ENCODE data around the gene ZBED4.

ZBED4 gene

DNA sequence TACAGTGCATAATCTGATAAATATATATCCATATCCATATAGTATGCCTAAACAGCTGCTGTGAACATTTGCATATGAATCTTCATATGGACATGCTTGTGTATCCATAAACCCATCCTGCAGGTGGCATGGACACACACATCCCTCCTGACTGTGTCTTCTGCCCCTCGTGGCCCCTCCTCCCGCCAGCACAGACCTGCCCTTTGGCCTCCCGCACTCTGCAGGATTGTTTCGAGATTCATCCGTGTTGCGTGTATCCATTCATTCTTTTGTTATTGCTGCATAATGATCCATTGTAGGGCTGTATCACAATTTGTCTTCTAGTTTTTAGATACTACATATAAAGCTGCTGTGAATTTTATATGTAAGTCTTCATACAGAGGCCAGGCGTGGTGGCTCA is 24.0 kb downstream of the ZBED4 start:
- in situ Hi-C loops (cut with HindIII; ENCODE audit: low sequenced_read_pairs): no loop called here

- in situ Hi-C loops (cut with HindIII; ENCODE audit: low sequenced_read_pairs): no loop called here
These were observed 24.6 kb downstream of the ZBED4 start for GRCh38 chr22:49878206-49878605.

- in situ Hi-C loops (cut with HindIII; ENCODE audit: low sequenced_read_pairs): no loop called here
These were observed 26.2 kb downstream of the ZBED4 start for GRCh38 chr22:49879871-49880270.

DNA sequence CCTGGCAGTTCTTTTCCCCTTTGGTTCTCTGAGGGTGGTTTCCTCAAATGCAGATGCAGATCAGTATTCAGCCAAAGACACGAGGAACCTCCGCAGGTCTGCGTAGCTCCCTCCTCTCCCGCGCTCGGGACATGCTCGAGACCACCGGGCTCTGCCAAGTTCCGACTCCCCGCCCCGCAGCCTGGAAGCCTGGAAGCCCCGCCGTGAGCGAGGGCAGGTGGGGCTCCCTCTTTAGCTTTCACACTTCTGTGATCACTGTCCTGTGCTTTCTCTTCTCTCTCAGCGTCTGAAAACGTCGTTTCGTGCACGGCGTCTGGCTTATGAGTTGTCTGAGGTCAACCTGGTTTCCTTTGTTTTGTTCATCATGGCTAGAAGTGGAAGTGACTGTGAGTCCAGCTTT is 26.6 kb downstream of the ZBED4 start:
- in situ Hi-C loops (cut with HindIII; ENCODE audit: low sequenced_read_pairs): no loop called here

DNA sequence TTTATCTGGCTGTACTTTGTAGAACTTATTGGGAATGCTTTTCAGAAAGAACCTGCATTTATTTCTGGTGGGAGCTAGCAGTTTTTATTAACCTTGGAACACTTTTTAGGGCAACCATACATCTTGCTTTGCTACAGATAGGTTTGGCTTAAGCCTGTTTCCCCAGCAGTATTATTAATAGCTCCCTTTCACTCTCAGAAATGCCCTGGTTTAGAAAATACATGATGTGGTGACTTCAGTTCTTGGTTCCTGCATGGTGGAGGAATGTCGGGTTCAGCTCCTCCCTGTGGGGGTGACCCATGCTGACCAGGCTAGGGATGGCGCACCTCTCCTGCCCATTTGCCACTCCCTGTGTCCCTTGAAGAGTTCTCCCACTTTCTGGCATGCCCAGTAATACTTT is 28.2 kb downstream of the ZBED4 start:
- in situ Hi-C loops (cut with HindIII; ENCODE audit: low sequenced_read_pairs): no loop called here

GRCh38 chr22:49882519-49883293 is 29.1 kb downstream of the ZBED4 start:
- in situ Hi-C loops (cut with HindIII; ENCODE audit: low sequenced_read_pairs): no loop called here

- in situ Hi-C loops (cut with HindIII; ENCODE audit: low sequenced_read_pairs): no loop called here
These were observed 29.6 kb downstream of the ZBED4 start for GRCh38 chr22:49883294-49883640.

DNA sequence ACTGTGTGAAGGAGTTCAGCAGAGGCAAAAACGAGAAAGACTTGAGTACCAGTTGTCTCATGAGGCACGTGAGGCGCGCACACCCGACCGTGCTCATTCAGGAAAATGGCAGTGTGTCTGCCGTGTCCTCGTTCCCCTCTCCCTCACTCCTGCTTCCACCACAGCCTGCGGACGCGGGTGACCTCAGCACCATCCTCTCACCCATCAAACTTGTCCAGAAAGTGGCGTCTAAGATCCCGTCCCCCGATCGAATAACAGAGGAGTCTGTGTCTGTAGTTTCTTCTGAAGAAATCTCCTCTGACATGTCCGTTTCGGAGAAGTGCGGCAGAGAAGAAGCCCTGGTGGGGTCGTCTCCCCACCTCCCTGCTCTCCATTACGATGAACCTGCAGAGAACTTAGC is 30.4 kb downstream of the ZBED4 start:
- in situ Hi-C loops (cut with HindIII; ENCODE audit: low sequenced_read_pairs): no loop called here

DNA sequence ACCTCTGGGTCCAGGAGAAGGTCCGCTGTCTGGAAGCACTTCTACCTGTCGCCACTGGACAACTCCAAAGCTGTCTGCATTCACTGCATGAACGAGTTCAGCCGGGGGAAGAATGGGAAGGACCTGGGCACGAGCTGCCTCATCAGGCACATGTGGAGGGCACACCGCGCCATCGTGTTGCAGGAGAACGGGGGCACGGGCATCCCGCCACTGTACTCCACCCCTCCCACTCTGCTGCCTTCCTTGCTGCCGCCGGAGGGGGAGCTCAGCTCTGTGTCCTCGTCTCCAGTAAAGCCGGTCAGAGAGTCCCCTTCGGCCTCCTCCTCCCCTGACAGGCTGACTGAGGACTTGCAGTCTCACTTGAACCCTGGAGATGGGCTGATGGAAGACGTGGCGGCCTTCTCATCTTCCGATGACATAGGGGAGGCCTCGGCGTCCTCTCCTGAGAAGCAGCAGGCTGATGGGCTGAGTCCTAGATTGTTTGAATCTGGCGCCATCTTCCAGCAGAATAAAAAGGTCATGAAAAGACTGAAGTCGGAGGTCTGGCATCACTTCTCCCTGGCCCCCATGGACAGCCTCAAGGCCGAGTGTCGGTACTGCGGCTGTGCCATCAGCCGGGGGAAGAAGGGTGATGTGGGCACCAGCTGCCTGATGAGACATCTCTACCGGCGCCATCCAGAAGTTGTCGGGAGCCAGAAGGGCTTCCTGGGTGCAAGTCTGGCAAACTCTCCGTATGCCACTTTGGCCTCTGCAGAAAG is 31.0 kb downstream of the ZBED4 start:
- in situ Hi-C loops (cut with HindIII; ENCODE audit: low sequenced_read_pairs): no loop called here

- in situ Hi-C loops (cut with HindIII; ENCODE audit: low sequenced_read_pairs): no loop called here
These were observed 31.6 kb downstream of the ZBED4 start for GRCh38 chr22:49885281-49885680.

- in situ Hi-C loops (cut with HindIII; ENCODE audit: low sequenced_read_pairs): no loop called here
These were observed 32.2 kb downstream of the ZBED4 start for GRCh38 chr22:49885881-49886280.

DNA sequence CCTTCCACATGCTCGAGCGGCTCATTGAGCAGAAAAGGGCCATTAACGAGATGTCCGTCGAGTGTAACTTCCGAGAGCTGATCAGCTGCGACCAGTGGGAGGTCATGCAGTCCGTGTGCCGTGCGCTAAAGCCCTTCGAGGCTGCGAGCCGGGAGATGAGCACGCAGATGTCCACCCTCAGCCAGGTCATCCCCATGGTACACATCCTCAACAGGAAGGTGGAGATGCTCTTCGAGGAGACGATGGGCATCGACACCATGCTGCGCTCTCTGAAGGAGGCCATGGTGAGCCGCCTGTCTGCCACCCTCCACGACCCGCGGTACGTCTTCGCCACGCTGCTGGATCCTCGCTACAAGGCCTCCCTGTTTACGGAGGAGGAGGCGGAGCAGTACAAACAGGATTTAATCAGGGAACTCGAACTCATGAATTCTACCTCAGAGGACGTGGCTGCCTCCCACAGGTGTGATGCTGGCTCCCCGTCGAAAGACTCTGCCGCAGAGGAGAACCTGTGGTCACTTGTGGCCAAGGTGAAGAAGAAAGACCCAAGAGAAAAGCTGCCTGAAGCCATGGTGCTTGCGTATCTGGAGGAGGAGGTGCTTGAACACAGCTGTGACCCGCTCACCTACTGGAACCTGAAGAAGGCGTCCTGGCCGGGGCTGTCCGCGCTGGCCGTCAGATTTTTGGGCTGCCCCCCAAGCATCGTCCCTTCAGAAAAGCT is 32.9 kb downstream of the ZBED4 start:
- in situ Hi-C loops (cut with HindIII; ENCODE audit: low sequenced_read_pairs): no loop called here

- in situ Hi-C loops (cut with HindIII; ENCODE audit: low sequenced_read_pairs): no loop called here
These were observed 33.4 kb downstream of the ZBED4 start for GRCh38 chr22:49887064-49887451.

DNA sequence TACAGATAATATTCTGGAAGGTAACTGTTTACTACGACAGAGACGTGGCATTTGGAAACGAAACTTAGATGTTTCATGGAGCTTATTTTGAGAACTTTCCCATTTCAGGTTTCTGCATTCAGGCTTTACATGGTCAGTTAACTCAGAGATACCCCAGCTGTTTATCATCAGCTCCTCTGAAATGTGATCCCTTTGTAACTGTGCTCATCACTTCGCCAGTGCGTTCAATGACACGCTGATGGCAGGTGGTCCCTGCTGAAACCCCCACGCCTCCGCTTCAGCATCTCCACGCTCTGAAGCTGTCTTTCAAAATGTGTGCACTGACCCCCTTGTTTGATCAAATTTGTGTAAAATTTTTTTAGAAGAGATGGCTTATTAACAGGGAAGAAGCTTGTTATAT is 34.1 kb downstream of the ZBED4 start:
- in situ Hi-C loops (cut with HindIII; ENCODE audit: low sequenced_read_pairs): no loop called here

DNA sequence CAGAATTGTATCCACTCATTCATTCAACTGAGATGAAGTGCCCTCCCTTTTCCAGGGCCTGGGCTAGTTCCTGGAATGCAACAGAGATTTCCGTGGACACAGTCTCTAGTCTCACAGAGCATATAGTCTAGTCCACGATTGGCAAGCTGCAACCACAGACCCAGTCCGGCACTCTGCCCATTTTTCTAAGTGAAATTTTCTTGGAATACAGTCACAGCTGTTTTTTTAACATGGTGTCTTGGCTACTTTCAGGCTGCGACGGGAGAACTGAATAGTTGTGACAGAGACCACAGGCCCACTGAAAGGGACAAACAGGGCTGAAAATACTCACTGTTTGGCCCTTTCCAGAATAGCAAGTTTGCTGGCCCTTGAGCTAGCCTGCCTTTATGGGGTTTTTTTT is 35.4 kb downstream of the ZBED4 start:
- in situ Hi-C loops (cut with HindIII; ENCODE audit: low sequenced_read_pairs): no loop called here

DNA sequence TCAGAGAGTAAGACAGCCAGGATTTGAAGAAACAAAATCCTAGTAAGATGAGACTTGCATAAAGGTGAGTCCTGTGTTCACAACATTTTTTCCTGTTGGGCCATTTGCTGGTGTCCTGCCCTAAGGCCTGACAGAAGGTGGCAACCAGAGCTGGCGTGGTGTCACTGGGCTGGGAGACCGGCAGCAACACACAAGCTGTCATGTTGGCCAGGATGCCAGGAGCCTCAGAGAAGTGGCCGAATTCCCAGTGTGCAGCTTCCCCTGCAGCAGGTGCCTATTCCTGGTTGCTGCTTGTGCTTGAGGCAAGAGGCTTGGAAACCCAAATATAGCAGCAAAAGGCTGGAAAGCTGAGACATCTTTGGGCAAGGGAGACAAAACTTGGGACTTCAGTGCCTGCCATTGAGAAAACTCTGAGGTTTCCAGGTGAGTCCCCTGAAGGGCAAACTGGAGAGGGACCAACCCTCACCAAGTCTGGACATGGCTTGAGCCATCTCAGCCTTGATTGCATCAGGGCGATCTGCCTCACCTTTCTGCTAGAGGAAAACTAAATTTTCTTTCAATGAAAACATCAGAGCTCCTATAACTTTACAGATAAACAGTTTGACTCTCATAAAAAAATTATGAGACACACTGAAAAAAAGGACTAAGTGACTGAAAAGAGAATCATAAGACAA is 38.7 kb downstream of the ZBED4 start:
- in situ Hi-C loops (cut with HindIII; ENCODE audit: low sequenced_read_pairs): no loop called here

DNA sequence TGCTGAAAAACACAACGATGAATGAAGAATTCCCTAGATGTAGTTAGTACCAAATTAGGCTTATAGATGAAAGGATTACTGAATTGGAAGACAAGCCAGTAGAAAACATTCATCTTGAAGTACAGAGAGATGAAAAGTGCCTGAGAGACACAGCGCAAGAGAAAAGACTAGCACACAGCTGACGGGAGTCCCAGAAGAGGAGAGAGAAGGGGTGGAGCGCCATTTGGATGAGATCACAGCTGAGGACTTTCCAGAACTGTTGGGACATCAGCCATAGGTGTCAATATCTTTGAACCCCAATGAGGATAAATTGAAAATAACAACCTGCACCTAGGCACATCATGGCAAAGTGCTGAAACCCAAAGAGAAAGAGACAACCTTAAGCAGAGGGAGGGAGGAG is 39.4 kb downstream of the ZBED4 start:
- in situ Hi-C loops (cut with HindIII; ENCODE audit: low sequenced_read_pairs): no loop called here

GRCh38 chr22:49894322-49895054 is 40.8 kb downstream of the ZBED4 start:
- in situ Hi-C loops (cut with HindIII; ENCODE audit: low sequenced_read_pairs): no loop called here

- in situ Hi-C loops (cut with HindIII; ENCODE audit: low sequenced_read_pairs): no loop called here
These were observed 42.6 kb downstream of the ZBED4 start for GRCh38 chr22:49896201-49896600.

- in situ Hi-C loops (cut with HindIII; ENCODE audit: low sequenced_read_pairs): no loop called here
These were observed 43.5 kb downstream of the ZBED4 start for GRCh38 chr22:49897015-49897684.
